Measurements from ENCODE around the gene SLC8A1.

Gene SLC8A1

DNA sequence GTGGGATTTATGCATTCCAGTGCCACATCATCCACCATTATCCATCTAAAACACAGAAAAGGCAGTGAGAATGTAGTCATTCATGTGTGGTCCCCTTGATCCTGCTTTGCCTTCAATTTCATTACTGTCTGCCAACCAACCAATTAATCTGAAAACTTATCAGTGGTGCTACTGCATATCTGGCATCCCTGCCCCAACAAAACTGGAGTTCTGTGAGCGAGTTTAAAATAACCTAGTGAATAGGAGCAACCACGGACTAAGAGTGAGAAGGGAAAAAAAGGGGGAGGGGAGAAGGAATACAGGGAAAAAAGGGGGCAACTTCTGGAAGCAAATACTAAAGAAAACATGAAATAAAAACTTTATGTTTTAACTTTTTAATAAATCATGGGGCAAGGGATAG is 42.2 kb downstream of the SLC8A1 start:
- TF ChIP-seq, protein P1, sequence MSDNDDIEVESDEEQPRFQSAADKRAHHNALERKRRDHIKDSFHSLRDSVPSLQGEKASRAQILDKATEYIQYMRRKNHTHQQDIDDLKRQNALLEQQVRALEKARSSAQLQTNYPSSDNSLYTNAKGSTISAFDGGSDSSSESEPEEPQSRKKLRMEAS (IDR thresholded peaks at IDR 0.05; ENCODE audit: low read depth, low read length), result no peak
- TF ChIP-seq POLR2A (IDR thresholded peaks at IDR 0.05; ENCODE audit: extremely low read depth, insufficient read length) (no peak), MYC (IDR thresholded peaks at IDR 0.05; ENCODE audit: low read depth, low read length) (no peak)
- TF ChIP-seq, protein P2, sequence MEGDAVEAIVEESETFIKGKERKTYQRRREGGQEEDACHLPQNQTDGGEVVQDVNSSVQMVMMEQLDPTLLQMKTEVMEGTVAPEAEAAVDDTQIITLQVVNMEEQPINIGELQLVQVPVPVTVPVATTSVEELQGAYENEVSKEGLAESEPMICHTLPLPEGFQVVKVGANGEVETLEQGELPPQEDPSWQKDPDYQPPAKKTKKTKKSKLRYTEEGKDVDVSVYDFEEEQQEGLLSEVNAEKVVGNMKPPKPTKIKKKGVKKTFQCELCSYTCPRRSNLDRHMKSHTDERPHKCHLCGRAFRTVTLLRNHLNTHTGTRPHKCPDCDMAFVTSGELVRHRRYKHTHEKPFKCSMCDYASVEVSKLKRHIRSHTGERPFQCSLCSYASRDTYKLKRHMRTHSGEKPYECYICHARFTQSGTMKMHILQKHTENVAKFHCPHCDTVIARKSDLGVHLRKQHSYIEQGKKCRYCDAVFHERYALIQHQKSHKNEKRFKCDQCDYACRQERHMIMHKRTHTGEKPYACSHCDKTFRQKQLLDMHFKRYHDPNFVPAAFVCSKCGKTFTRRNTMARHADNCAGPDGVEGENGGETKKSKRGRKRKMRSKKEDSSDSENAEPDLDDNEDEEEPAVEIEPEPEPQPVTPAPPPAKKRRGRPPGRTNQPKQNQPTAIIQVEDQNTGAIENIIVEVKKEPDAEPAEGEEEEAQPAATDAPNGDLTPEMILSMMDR (IDR thresholded peaks at IDR 0.05; ENCODE audit: low read depth, low read length), result no peak
- no peak for DNase-seq (ENCODE audit: low read depth)

DNA sequence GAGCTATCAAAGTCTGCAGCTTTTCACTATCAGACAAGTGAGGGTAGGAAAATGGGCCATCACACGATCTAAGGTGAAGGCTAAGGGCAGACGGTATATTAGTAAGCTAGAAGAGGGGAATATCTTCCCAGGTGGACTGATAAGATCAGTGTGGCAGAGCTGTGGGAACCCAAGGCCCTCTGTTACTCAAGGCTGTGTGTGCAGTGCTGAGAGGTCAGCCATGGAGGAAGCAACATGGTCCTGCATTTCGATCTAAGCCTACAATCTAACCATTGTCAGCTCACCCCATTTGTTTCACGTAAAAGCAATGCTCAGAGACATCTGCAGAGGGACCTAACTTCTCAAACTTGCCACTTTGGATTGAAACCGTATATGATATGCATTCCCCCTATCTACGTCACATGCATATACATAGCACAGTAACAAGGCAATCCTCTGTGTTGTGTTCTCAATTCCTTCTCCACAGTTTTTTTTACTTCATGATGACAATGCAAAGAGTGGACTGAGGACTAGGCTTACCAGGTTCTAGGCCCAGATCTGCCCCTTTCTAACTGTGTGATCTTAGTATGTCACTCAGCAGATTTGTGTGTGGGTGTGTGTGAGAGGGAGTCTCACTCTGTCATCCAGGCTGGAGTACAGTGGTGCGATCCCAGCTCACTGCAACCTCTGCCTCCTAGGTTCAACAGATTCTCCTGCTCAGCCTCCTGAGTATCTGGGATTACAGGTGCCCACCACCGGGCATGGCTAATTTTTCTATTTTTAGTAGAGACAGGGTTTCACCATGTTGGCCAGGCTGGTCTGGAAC is 45.2 kb downstream of the SLC8A1 start:
- no peak overlapping the region for H3K4me3 ChIP-seq (ENCODE audit: low read depth, low read length)

More for the DNA sequence above, 42.2 kb downstream of the SLC8A1 start:
- H3K4me3 ChIP-seq (ENCODE audit: low read depth, low read length), result no peak overlapping the region

DNA sequence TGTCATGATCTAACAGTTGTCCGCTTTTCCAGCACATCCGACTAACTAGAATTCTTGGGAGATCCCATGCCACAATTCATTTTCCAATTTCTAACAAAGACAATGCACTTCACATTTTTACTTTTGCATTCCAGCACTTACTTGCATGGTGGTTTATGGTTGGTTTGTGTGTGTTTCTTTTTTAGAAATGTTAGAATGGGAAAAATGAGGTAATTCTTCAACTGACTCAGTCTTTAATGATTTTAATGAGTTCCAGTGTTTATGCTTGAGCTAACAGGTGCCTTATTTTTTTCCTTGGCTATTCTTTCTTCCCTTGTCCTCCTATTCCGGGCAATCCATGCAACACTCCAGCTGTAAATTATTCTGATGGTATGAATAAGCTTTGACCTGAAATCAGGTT is 46.4 kb downstream of the SLC8A1 start:
- DNase-seq (ENCODE audit: low read depth), result no peak
- no peak overlapping the region for H3K4me3 ChIP-seq (ENCODE audit: low read depth, low read length)
- TF ChIP-seq, protein P2 (IDR thresholded peaks at IDR 0.05; ENCODE audit: low read depth, low read length), result no peak
- TF ChIP-seq, protein P1 (IDR thresholded peaks at IDR 0.05; ENCODE audit: low read depth, low read length), result no peak
- TF ChIP-seq MYC (IDR thresholded peaks at IDR 0.05; ENCODE audit: low read depth, low read length) (no peak), POLR2A (IDR thresholded peaks at IDR 0.05; ENCODE audit: extremely low read depth, insufficient read length) (no peak)

More for the DNA sequence above, 45.2 kb downstream of the SLC8A1 start:
- DNase-seq (ENCODE audit: low read depth), result no peak
- TF ChIP-seq MYC (IDR thresholded peaks at IDR 0.05; ENCODE audit: low read depth, low read length) (no peak), POLR2A (IDR thresholded peaks at IDR 0.05; ENCODE audit: extremely low read depth, insufficient read length) (no peak)
- TF ChIP-seq, protein P1 (IDR thresholded peaks at IDR 0.05; ENCODE audit: low read depth, low read length), result no peak
- TF ChIP-seq, protein P2 (IDR thresholded peaks at IDR 0.05; ENCODE audit: low read depth, low read length), result no peak

DNA sequence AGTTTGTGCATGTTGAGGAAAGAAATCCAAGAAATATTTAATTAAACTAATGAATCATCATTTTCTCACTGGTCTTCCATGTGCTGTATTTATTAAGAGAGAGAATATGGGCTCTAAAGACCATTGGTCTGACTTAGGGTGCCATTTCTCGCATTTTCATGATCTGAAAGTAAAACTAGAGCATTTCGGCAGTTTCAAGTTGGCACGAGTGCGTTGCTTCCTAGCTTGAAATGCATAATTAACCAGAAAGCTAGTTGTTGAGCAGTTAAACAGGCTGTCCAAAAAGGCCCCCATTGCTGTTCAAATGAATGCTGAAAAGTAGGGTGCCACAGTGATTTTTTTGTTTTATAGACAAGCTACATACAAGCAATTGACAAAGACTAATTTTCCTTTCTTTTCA is 47.4 kb downstream of the SLC8A1 start:
- H3K4me3 ChIP-seq (ENCODE audit: low read depth, low read length), result no peak overlapping the region
- no peak for TF ChIP-seq POLR2A (IDR thresholded peaks at IDR 0.05; ENCODE audit: extremely low read depth, insufficient read length)
- no peak for TF ChIP-seq MYC (IDR thresholded peaks at IDR 0.05; ENCODE audit: low read depth, low read length)
- TF ChIP-seq, protein P1 (IDR thresholded peaks at IDR 0.05; ENCODE audit: low read depth, low read length), result no peak
- TF ChIP-seq, protein P2 (IDR thresholded peaks at IDR 0.05; ENCODE audit: low read depth, low read length), result no peak
- no peak for DNase-seq (ENCODE audit: low read depth)

DNA sequence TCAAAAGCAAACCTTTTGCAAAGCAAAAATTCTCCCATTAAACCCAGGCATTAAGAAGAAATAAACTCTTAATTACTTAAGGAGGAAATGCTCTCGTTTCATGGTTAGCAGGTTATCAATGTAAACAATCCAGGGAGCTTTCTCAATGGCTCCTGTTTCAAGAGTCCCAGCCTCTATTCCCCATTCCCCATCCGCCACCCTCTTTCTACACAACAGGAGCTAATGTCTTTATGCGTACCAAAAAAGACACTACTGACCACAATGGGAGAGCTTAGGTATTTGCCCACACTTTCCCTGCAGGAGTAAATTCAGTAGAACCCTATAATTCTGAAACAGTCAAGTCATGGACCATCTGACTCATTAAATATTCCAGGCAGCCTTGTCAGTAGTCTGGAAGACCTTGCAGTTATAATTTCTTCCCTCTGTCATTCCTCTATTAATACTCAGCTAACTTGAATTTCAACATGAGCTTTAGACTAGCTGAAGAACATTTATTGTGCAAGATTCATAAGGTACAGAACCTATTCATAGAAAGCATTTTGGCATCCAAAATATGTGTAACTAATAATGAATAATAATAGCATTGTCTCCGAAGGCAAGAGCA is 48.6 kb downstream of the SLC8A1 start:
- DNase-seq (ENCODE audit: low read depth), result no peak
- no peak overlapping the region for H3K4me3 ChIP-seq (ENCODE audit: low read depth, low read length)
- TF ChIP-seq POLR2A (IDR thresholded peaks at IDR 0.05; ENCODE audit: extremely low read depth, insufficient read length) (no peak), MYC (IDR thresholded peaks at IDR 0.05; ENCODE audit: low read depth, low read length) (no peak)
- TF ChIP-seq, protein P1 (IDR thresholded peaks at IDR 0.05; ENCODE audit: low read depth, low read length), result no peak
- TF ChIP-seq, protein P2 (IDR thresholded peaks at IDR 0.05; ENCODE audit: low read depth, low read length), result no peak
